GM15510 (cell line): ENCODE results near the gene RPL23.
A peak's percentile ranks its signal among the peaks of the same experiment; 100 is the strongest.

ENCODE experiments used
- POLR2A ChIP-seq: IDR thresholded peaks from 3 replicates; pipeline ENCODE4 v1.6.1; 2011; ENCODE audit warnings: borderline replicate concordance; ENCODE audit not compliant: insufficient read length; ENCODE audit errors: extremely low read depth

The RPL23 gene

GRCh38 chr17:38799501-38800236, 53.9 kb downstream of the RPL23 start, which contains the start of gene PIP4K2B:
Gene PIP4K2B (minus strand): TSS chr17:38799556. CDS start chr17:38799424, 132 bp downstream.
- TF ChIP-seq POLR2A, result peak; percentile 41

DNA sequence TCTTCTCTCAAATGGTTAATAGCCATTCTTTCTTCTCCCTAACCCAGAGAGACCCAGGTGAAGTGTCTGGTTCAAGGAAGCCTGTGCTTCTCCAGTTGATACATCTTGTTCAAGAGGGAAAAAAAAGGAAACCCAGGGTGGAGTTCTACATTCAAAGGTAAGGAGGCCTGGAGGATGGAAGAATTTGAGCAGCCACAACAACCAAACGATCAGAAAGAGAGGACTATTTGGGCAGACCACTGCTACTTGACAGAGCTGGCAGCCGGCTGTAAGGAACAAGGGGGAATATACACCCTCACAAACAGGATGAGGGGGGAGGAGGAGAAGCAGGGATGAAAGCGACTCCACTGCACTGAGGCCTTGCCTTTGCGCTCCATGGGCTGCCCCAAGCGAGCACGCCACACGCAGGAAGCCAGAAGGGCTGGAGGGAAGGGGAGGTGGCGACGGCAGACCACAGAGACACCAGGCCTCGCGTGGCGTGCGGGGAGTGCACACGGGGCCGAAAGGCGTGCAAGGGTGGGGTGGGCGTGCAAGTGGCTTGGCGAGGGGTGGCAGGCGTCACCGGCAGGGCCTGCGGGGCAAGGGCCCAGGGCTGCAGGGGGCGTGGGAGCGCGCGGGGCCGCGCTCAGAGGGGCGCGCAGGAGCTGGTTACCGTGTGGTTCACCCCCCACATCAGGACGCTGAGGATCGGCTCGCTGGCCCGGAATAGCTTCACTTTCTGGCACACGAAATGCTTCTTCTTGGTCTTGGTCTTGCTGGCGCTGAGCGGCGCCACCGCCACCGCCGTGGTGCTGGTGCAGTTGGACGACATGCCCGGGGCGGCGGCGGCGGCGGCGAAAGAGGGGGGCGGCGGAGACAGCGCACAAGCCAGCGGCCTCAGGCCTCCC, 54.7 kb downstream of the RPL23 start:
- TF ChIP-seq POLR2A, result peak; percentile 45
